Putamen (tissue), 1 donor: ENCODE data around the gene KRT14.
"Not testable (repeated sequence)": the region's sequence is repeated elsewhere in the genome, so short reads cannot be mapped to it uniquely, and the experiment has no call there.

Experiments used
- DNase-seq: peaks from one replicate; pipeline ENCODE4 v3.0.0-alpha.2; 2016; ENCODE audit warnings: low spot score

The KRT14 gene

GRCh38 chr17:41586863-41587495 is at the start of gene KRT14:
KRT14 (minus strand) TSS chr17:41586895; CDS start chr17:41586834, 61 bp downstream.
- DNase-seq: no peak

GRCh38 chr17:41635121-41636097 is 48.7 kb upstream of the KRT14 start:
- no peak for DNase-seq

- no peak for DNase-seq
These were observed 47.9 kb upstream of the KRT14 start for GRCh38 chr17:41634639-41635038.

- no peak for DNase-seq
These were observed 47.0 kb upstream of the KRT14 start for GRCh38 chr17:41633556-41634199.

- no peak for DNase-seq
These were observed 45.9 kb upstream of the KRT14 start for GRCh38 chr17:41632482-41633105.

GRCh38 chr17:41631898-41632285 is 45.2 kb upstream of the KRT14 start:
- no peak for DNase-seq

GRCh38 chr17:41631025-41631897 is 44.6 kb upstream of the KRT14 start:
- DNase-seq: no peak

GRCh38 chr17:41629826-41630670 is 43.4 kb upstream of the KRT14 start:
- DNase-seq: no peak

GRCh38 chr17:41629316-41629715 is 42.6 kb upstream of the KRT14 start:
- DNase-seq: no peak

- not testable (repeated sequence) for DNase-seq
These were observed 42.0 kb upstream of the KRT14 start for GRCh38 chr17:41628621-41629255.

- DNase-seq: not testable (repeated sequence)
These were observed 41.3 kb upstream of the KRT14 start for GRCh38 chr17:41628073-41628370.

- no peak for DNase-seq
These were observed 40.8 kb upstream of the KRT14 start for GRCh38 chr17:41627316-41628072.

- DNase-seq: not testable (repeated sequence)
These were observed 40.2 kb upstream of the KRT14 start for GRCh38 chr17:41626914-41627295.

GRCh38 chr17:41626028-41626913 is 39.6 kb upstream of the KRT14 start:
- DNase-seq: not testable (repeated sequence)

- no peak for DNase-seq
These were observed 38.9 kb upstream of the KRT14 start for GRCh38 chr17:41625602-41626001.

- DNase-seq: no peak
These were observed 37.8 kb upstream of the KRT14 start, which contains the start of gene KRT17 for GRCh38 chr17:41624208-41625101. KRT17 (minus strand) TSS chr17:41624575; CDS start chr17:41624509, 66 bp downstream.
